MM.1S (cell line): ENCODE results near the gene KCNK4.

Experiments used
- DNase-seq: peaks from one replicate; pipeline ENCODE4 v3.0.0-alpha.2; 2015
- H2AFZ ChIP-seq: fragments of 300-600 bp; sonication (generic); 2 replicates; pipeline ENCODE4 v1.6.0; 2016; ENCODE audit warnings: antibody characterized with exemption, low read length
- H3F3A ChIP-seq: fragments of 300-600 bp; sonication (generic); 2 replicates; pipeline ENCODE4 v1.6.1; 2016; ENCODE audit warnings: mild to moderate bottlenecking, antibody characterized with exemption, low read length, moderate library complexity, mixed read lengths; ENCODE audit not compliant: insufficient read depth
- H3K27ac ChIP-seq: fragments of 300-600 bp; sonication (generic); 2 replicates; pipeline ENCODE4 v1.5.1; 2016; ENCODE audit warnings: mild to moderate bottlenecking, low read length
- H3K27me3 ChIP-seq: fragments of 300-600 bp; sonication (generic); replicated peaks from 2 replicates; pipeline ENCODE4 v1.6.0; 2016; ENCODE audit warnings: low read length; ENCODE audit not compliant: insufficient read depth
- H3K36me3 ChIP-seq: fragments of 300-600 bp; sonication (generic); replicated peaks from 2 replicates; pipeline ENCODE4 v1.6.1; 2016; ENCODE audit warnings: mild to moderate bottlenecking, low read length, mixed read lengths; ENCODE audit not compliant: insufficient read depth
- H3K4me1 ChIP-seq: fragments of 300-600 bp; sonication (generic); 2 replicates; pipeline ENCODE4 v1.6.1; 2016; ENCODE audit warnings: low read length, mixed read lengths
- H3K4me2 ChIP-seq: fragments of 300-600 bp; sonication (generic); 2 replicates; pipeline ENCODE4 v1.6.0; 2016; ENCODE audit warnings: low read depth, low read length
- H3K4me3 ChIP-seq: fragments of 300-600 bp; sonication (generic); 2 replicates; pipeline ENCODE4 v1.5.1; 2016; ENCODE audit warnings: low read length, mixed read lengths
- H3K79me2 ChIP-seq: fragments of 300-600 bp; sonication (generic); 2 replicates; pipeline ENCODE4 v1.6.1; 2016; ENCODE audit warnings: mixed run types, low read length, mixed read lengths
- H3K9ac ChIP-seq: fragments of 300-600 bp; sonication (generic); 2 replicates; pipeline ENCODE4 v1.6.1; 2016; ENCODE audit warnings: low read length, mixed read lengths
- H3K9me2 ChIP-seq: fragments of 300-600 bp; sonication (generic); replicated peaks from 2 replicates; pipeline ENCODE4 v1.6.1; 2016; ENCODE audit warnings: mild to moderate bottlenecking, low read length, mixed read lengths; ENCODE audit not compliant: insufficient read depth
- H3K9me3 ChIP-seq: fragments of 300-600 bp; sonication (generic); replicated peaks from 2 replicates; pipeline ENCODE4 v1.6.1; 2016; ENCODE audit warnings: mild to moderate bottlenecking, low read length, mixed read lengths; ENCODE audit not compliant: insufficient read depth
- H4K20me1 ChIP-seq: fragments of 300-600 bp; sonication (generic); 2 replicates; pipeline ENCODE4 v1.6.1; 2016; ENCODE audit warnings: mild to moderate bottlenecking, low read length, moderate library complexity, mixed read lengths; ENCODE audit not compliant: insufficient read depth
- EZH2 ChIP-seq: fragments of 300-600 bp; sonication (generic); optimal IDR thresholded peaks from 2 replicates; pipeline ENCODE3; 2017; ENCODE audit warnings: low read depth, mild to moderate bottlenecking, antibody characterized with exemption, low read length, mixed read lengths
- EZH2phosphoT487 ChIP-seq: fragments of 300-600 bp; sonication (generic); IDR thresholded peaks from 2 replicates; pipeline ENCODE4 v1.6.1; 2018; ENCODE audit warnings: antibody characterized with exemption, low read length
- TF ChIP-seq, protein P1 (sequence below): fragments of 300-600 bp; sonication (generic); IDR thresholded peaks from 2 replicates; pipeline ENCODE4 v1.5.1; 2016; ENCODE audit warnings: antibody characterized with exemption, low read length, mixed read lengths

Gene KCNK4

DNA sequence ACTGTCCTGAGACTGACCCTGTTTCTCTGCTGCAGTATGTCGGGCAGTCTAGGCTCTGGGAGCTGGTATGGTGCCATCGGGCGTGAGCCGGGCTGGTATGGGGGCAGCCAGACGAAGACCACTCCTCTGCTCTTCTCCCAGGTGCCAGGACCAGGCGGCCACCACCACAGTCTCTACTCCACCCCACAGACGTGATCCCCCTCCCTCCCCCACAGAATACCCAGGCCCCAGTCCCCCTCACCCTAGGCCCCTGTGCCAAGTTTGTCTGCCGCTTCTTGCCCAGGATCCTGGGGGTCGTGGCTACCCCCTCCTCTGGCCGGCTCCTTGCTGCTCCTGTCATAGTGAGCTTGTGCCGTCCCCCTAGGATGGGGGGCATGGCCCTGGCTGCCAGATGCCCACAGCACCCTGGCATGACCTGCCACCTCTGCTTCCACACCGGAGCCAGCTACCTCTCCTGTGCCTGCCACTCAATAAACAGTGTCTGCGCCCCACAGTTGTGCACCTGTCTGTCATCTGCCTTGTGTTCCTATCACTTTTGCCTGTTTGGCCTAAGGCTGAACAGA lies 2.0 kb upstream of the KCNK4 start:
- H3K36me3 ChIP-seq: no peaks in the 10 kb centered on the region
- no peaks in the 10 kb centered on the region for H3K9me2 ChIP-seq
- TF ChIP-seq EZH2 (no peak), EZH2phosphoT487 (no peak)
- TF ChIP-seq, protein P1, sequence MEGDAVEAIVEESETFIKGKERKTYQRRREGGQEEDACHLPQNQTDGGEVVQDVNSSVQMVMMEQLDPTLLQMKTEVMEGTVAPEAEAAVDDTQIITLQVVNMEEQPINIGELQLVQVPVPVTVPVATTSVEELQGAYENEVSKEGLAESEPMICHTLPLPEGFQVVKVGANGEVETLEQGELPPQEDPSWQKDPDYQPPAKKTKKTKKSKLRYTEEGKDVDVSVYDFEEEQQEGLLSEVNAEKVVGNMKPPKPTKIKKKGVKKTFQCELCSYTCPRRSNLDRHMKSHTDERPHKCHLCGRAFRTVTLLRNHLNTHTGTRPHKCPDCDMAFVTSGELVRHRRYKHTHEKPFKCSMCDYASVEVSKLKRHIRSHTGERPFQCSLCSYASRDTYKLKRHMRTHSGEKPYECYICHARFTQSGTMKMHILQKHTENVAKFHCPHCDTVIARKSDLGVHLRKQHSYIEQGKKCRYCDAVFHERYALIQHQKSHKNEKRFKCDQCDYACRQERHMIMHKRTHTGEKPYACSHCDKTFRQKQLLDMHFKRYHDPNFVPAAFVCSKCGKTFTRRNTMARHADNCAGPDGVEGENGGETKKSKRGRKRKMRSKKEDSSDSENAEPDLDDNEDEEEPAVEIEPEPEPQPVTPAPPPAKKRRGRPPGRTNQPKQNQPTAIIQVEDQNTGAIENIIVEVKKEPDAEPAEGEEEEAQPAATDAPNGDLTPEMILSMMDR: no peak
- 0 out of 2 replicates have a peak, but pooled peaks cover 3% of the 10 kb centered on the region for H3K4me1 ChIP-seq
- no peak overlapping the region for H2AFZ ChIP-seq
- H3F3A ChIP-seq: peaks cover 12% of the 10 kb centered on the region
- H3K27me3 ChIP-seq: peaks cover 32% of the 10 kb centered on the region
- no peaks in the 10 kb centered on the region for H4K20me1 ChIP-seq
- H3K79me2 ChIP-seq: peaks cover 7% of the 10 kb centered on the region
- no peak overlapping the region for H3K9ac ChIP-seq
- H3K9me3 ChIP-seq: no peaks in the 10 kb centered on the region
- H3K27ac ChIP-seq: no peak overlapping the region
- DNase-seq: no peak
- no peak overlapping the region for H3K4me2 ChIP-seq
- no peak overlapping the region for H3K4me3 ChIP-seq

GRCh38 chr11:64290352-64291261 lies 495 bp upstream of the KCNK4 start:
- Histone ChIP-seq H3K79me2 (peaks cover 3% of the 10 kb centered on the region; the same call in 1 of the 2 replicates), H2AFZ (no peak overlapping the region), H3K4me3 (no peak overlapping the region), H3K9me3 (no peaks in the 10 kb centered on the region), H4K20me1 (no peaks in the 10 kb centered on the region), H3K4me1 (0 out of 2 replicates have a peak, but pooled peaks cover 3% of the 10 kb centered on the region), H3K9me2 (no peaks in the 10 kb centered on the region), H3K9ac (no peak overlapping the region), H3K36me3 (no peaks in the 10 kb centered on the region), H3F3A (peaks cover 8% of the 10 kb centered on the region; the same call in 1 of the 2 replicates), H3K27me3 (peaks cover 45% of the 10 kb centered on the region), H3K27ac (no peak overlapping the region), H3K4me2 (no peak overlapping the region)
- DNase-seq: peak; percentile 1
- TF ChIP-seq EZH2 (no peak), EZH2phosphoT487 (no peak)
- TF ChIP-seq, protein P1: no peak

DNA sequence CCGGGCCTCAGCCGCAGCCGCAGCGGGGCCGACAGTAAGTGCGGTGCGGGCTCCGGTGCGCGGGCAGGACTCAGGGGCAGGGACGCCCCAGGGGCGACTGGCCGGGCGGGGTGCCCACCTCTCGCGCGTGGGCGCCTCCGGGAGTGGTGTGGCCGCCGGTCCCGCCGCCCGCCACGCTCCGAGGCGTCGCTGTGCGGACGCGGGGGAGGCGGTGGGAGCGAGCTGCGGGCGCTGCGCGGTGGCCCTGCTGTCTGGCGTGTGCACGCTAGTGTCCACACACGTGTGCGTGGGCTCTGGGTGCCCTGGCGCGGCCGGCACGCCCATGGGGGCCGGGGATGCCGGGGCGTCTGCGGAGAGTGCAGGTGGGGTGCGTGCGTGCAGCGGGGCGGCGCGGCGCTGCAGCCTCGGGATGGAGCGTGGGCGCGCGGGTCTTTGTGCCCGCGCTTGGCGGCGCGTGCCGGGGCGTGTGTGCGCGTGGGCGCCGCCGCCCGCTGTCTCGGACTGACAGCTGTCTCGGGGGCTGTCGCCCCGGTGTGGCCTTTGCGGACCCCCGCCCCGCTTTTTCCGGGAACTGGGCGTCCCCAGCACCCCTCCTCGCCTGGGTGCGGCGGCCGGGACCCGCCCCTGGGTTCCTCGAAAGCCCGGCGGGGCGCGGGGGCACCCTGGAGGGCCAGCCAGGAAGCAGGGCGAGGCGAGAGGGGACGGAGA lies 804 bp downstream of the KCNK4 start:
- Histone ChIP-seq H3K9me3 (no peaks in the 10 kb centered on the region), H2AFZ (no peak overlapping the region), H3K9me2 (no peaks in the 10 kb centered on the region), H3F3A (0 out of 2 replicates have a peak, but pooled peaks cover 5% of the 10 kb centered on the region), H3K79me2 (no peaks in the 10 kb centered on the region), H3K4me2 (peak overlapping the region; percentile 12; the same call in 1 of the 2 replicates), H3K27ac (no peak overlapping the region), H4K20me1 (no peaks in the 10 kb centered on the region), H3K27me3 (peaks cover 58% of the 10 kb centered on the region), H3K9ac (no peak overlapping the region), H3K36me3 (no peaks in the 10 kb centered on the region), H3K4me3 (no peak overlapping the region), H3K4me1 (no peaks in the 10 kb centered on the region)
- no peak for DNase-seq
- TF ChIP-seq EZH2phosphoT487 (no peak), EZH2 (no peak)
- TF ChIP-seq, protein P1: no peak
